HG02938 (cell line): ENCODE measurements around the gene SCN10A.

Experiments used
- ATAC-seq: cut with Tn5 transposase; IDR thresholded peaks from one replicate; pipeline ENCODE4 v1.9.1; 2021; ENCODE audit warnings: mild to moderate bottlenecking, moderate library complexity; ENCODE audit not compliant: unreplicated experiment

Gene SCN10A

DNA sequence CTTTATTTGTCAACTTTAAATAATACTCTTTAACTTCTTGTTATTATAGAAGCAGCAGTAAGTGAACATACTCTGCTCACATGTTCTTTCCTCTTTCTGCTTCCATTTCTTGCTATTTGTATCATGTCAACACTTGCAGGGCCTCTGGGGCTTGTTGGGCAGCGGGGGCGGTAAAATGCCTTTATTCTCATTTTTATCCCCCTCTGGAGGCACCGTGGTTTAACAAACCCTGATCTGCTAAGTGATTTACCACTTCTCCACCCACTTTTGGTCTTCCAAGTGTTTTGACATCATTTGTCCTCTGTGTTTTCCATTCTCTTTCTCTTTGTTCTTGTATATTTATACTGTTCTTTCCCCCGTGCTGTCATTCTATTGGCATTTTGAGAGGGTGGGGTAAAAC is 33.9 kb downstream of the SCN10A start:
- no peak for ATAC-seq

DNA sequence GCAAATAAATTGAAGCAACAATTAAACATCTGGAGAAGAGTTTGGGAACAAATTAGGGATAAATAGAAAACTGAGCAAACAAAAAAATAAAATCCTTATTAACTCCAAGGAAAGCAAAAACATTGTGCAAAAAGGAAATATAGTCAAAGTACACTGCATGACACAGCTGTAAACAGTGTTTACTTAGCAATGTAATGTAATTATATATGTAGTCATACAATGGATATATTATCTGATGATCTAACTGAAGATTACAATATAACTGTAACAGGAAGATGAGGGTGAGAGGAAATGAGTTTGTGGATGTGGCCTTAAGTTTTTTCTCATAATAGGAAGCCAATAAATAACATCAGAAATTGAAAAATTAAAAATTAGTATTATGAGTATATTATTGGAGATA is 42.5 kb downstream of the SCN10A start:
- ATAC-seq: no peak

DNA sequence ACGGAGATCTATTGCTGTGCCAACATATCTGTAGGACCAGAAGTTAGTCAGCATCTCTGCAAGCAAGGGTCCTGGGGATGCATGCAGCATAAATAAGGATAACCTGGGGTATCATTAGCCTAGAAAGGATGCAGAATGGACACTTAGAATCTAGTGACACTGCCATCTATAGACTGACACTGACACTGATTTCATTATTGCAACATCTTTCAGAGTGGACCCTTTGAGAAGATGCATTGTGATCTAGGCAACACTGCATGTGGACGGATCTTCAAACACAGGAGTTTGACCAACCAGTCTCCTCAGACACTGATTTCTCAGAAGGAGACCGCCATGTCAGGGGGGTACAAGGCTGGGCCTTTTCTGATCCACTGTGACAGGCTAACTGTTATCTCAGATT is 52.4 kb downstream of the SCN10A start:
- no peak for ATAC-seq

DNA sequence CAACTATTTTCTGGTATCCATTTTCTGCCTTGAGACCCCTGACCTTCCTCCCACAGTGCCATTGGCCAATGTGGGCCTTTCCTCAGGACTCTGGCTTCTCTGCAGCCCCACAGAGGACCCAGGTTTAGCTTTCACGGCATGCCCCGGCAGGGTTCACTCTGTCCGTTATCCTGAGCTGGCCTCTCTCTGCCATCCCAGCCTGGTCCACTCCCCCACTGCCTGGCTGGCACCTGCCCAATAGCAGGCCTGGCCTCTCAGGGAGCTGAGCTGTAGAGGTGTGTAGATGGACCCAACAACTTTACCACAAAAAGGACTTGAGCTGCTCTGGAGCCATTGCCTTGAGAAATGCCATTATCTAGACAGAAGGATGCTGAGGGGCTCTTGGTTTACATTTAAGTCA is 57.5 kb downstream of the SCN10A start:
- ATAC-seq: no peak

DNA sequence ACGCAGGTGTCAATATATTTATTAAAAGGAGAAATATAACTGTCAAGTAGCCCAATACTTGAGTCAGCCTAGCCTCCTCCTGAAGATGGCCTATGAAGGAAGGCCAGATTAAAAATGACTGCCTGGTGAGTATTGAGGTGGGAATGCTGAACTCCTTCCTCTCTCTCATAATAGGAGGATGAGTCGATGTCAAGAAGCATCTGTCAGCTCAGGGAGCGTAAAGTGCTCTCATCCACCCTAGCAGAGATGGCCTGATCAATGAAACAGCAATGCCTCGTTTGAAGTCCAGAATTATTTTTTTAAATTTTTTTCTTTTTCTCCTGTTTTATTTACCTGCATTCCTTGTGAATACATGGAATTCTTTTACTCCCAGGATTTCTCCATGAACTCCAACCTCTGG is 58.3 kb downstream of the SCN10A start:
- ATAC-seq: no peak

DNA sequence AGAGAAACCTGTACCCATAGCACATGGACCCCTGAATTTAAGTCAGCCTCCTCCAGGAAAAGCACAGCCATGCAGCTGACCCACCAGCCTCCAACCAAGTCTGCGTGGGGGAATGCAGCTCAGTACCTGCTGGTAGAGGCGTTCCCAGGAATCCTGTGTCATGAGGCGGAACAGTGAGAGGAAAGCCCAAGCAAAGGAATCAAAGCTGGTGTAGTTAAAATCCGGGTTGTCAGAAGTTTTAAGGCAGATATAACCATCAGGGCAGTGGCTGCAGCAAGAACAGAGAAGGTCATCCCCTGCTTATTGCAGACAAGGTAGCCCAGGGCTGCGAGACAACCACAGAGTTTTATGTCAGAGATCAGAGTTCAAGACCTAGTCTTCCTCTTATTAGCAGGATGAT is 59.1 kb downstream of the SCN10A start:
- no peak for ATAC-seq

DNA sequence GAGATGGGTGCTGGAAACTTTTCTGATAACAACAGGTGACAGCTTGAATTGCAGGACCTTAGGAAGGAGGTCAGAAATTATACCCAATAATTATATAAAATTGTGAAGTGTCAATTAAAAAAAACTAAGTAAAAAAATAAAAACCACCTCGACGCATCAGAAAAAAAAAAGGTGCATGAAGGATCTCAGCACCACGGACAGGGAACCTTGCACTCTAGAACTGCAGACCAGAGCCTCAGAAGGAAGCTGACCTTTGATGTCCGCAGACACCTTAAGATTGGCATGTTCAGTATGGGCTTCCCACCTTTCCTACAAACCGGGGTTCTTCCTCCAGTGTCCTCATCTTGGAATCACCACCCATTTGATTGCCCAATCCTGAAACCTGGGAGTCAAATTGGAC is 60.9 kb downstream of the SCN10A start:
- no peak for ATAC-seq

DNA sequence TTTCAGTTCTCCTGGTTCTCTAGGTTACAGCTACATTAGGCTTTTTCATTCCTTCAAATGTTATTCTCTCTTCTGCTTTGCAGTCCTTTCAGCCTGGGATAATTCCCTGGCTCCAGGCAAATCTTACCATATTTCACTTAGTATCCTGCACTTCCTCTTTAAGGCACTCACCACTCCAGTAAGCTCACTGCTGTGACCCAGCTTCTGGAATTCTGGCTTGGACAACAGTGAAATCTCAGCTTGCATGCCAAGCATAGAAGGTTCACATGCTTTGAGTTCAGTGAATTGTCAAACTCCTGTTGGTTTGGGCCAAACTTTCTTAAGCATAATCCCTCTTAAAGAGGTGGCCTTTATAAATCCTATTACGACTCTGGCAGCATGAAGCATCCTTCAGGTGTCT is 69.4 kb downstream of the SCN10A start:
- no peak for ATAC-seq

DNA sequence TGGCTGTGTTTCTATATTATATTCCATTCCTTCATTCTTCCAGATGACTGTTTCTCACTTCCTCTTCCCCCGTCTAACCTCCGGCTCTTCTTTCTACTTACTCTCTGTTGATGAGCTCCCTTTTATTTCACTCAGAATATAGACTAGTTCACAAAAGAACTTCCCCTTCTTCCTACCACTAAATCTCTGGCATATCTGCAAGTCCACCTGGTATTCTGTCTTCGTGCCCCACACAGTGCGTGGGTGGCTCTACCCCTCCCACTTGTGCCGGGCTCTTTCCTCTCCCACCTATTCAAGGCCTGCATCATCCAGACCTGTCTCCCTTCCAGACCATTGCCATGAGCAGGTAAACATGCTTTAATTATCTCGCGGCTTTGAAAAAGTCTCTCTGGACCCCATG is 73.0 kb downstream of the SCN10A start:
- no peak for ATAC-seq

DNA sequence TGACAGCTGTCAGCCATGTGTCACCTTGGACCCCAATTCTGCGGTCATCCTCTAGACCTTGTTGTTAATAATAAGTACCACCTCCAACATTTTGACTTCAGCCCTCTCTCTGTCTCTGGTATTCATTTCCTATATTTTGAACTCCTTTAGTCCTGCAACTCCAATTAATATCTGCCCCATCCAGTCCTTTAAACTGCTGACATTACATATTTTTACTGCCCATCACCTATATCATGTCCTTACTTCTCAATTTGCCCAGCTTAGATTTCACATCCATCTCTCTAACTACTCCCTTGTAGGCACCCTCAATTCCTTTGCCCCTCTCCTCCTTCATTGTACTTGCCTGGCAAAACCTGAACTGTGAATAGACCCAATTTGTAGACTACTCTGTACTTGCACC is 73.5 kb downstream of the SCN10A start:
- no peak for ATAC-seq

DNA sequence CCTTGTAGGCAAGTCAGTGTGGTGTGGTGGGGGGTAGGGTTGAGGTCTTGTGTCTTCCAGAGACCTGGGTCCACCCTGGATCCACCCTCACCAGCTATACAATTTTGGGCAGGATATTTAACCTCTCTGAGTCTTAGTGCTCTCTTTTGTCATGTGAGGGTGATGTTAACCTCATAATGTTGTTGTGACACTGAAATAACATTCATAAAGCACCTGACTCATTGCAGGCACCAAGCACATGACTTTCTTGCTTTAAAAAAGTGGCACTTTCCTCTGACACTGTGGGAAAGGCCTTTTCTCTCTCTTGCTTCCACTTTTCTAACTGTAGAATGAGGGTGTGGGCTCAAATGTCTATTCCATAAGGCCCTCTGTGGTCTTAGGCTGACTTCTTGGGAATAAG is 75.5 kb downstream of the SCN10A start:
- no peak for ATAC-seq

DNA sequence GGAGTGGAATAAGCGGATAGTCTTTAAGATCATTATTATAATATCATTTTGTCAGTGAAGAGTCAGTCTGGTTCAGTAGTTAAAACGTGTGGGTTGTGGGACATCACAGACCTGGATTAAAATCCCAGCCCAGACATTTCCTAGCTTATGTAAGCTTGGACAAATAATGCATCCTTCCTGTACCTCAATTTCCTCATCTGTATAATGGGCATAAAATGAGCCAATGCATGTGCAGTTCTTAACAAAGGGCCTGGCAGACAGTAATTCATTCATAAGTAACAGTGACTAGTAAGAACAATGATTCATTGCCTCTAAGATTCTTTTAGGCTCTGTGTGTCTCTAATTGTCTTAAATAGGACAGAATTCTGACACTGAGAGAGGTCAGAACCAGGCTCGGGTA is 76.1 kb downstream of the SCN10A start:
- ATAC-seq: no peak

DNA sequence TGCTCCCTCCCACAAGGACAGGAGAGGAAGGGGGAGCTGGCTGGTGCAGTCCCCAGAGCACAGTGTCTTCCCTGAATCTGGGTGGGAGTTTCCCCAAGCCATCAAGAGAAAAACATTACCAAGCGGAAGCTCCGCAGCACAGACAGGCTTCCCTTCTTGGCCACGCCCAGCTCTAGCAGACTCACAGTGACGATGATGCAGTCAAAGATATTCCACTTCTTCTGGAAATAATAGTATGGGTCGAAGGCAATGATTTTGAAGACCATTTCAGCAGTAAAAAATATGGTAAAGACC is 76.7 kb downstream of the SCN10A start:
- ATAC-seq: no peak

DNA sequence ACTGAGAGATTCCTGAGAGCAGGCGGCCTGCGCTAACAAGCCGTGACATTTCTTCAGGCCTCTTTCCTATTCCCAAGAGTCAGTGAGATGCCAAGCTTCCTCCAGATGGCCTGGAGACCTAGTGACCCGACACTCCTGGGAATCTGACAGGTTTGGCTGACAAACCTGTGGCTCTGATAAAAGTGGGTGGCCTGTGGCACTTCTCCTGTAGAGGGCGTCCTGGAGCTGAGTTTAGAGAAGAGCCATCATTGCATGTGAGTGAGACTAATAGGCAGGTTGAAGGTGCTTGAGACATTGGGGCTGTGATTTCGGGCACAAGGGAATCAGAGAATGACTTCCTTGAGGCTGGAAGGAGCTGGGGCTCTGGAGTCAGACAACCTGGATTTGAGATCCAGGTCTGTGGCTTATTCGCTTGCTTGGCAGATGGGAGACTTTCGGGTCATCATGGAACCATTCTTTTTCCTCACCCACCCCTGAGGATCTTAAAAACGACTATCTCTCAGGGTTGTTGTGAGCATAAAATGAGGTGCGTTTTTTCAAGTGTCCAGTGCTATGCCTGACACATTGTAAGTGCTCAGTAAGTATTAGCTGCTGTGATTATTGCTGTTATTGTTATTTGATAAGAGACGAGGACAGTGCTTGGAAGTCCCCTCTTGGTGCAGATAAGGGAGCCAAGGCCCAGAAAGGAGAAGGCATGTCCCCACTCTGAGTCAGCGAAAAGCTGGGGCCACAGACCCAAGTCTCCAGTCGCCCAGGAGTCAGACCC is 77.2 kb downstream of the SCN10A start:
- no peak for ATAC-seq

DNA sequence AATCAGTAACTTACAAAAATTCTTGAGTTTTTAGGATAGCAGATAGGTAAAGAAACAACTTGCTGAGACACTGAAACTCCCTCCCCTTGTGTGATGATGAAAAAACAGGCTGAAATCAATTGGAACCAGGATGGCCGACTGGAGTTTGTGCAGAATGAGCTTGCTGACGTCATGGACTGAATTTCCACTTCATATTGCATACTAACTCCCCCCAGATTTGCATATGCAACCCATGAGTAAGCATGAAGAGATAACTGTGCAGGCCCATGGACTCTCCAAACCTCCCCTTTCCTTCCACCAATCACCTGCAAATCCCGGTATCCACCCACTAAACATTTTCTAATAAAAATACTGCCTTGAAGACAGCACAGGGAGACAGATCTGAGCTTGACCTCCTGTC is 84.5 kb downstream of the SCN10A start:
- no peak for ATAC-seq

DNA sequence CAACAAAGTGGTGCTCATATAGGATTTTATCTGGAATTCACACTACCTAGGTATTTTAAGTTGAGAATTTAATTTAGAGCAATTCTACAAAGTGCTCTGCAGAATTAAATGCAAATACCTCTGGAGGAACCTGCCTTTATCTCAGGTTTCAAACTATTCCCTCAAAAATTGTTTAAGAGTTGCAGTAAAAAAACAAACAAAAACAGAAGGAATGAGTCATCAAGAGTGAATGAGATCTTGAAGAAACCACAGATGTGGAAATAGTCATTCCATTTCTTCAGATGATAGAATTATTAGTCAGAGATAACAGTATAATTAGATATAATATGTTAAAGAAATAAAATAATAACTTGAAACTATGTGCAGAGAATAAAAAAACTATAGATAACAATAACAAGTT is 85.7 kb downstream of the SCN10A start:
- ATAC-seq: no peak

DNA sequence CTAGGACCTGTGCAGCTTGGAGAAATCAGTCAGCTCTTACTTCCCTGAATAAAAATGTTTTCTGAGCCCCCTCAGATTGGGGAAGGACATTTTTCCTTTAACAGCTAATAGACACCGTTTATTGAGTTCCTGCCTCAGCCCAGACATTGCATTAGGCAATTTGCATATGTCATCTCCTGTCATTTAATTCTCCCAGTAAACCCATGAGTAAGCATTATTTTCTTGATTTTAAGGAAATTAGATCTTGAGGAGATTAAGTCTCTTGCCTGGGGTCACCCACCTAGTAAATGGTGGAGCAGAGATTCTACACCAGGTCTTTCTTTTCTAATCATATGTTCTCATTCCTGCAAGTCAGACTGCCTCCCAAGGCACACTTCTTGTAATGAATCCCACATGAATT is 88.0 kb downstream of the SCN10A start:
- no peak for ATAC-seq

DNA sequence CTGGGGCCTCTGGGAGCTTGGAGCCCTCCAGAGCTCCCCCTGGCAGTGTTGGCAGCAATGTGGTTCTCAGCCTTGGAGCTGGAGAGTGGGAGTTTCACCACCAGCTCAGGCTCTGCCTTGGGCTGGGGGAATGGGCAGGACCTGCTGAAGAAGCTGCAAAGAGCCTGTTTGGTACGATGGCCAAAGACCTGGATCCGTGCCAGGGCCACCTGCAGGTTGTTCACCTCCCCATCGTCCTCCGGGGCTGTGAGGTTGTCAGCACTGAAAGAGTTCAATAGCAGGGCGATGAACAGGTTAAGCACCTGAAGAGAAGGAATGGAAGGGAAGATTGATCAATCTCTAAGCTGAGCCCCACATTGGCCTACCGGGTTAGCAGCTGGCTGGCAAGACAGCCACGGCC is 89.3 kb downstream of the SCN10A start:
- ATAC-seq: no peak

DNA sequence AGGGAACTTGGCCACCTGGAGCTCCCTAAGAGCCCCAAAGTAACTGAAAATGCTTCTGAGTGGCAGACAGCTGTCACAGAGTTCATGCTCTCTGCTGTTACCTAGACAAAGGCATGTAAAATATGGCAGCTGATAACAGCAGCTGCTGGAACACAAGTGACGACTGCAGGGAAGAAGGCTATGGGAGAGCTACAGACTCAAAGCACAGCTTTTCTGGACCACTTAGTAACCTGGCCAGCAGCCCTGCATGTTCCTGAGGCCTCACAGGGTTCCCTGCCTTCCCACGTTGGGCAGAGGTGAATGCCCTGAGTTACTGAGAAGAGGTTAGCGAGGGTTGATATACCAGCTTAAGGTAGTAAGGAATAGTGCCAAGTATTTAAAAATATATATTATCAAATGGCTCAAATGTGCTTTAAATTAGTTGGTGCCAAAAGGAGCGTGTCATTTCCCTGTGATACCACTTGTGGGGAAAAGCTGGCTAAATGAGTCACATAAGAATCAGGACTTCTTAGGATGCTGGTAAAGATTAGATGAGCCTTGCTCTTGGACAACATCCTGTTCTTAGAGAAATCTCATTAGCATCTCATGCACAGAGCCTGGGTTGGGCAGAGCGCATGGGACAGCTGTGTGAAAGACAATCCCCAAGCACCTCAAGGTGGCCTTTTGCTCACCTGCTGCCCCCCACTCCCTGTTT is 90.1 kb downstream of the SCN10A start:
- ATAC-seq: no peak

DNA sequence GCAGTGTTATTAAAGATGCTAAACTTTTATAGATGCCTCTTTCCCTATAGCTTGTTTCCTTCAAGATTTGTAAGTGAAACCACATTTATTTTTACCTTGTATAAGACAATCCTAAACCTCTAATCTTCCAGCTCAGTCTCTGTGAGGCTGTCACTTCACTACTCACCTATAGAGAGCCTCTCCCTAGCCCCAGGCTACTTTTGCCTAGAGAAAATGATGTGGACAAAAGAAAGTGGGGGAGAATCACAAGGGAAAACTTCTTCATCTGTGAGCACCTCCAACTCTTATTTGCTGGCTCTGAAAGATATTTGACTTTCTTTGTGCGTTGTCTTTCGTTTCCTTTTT is 91.7 kb downstream of the SCN10A start:
- no peak for ATAC-seq

DNA sequence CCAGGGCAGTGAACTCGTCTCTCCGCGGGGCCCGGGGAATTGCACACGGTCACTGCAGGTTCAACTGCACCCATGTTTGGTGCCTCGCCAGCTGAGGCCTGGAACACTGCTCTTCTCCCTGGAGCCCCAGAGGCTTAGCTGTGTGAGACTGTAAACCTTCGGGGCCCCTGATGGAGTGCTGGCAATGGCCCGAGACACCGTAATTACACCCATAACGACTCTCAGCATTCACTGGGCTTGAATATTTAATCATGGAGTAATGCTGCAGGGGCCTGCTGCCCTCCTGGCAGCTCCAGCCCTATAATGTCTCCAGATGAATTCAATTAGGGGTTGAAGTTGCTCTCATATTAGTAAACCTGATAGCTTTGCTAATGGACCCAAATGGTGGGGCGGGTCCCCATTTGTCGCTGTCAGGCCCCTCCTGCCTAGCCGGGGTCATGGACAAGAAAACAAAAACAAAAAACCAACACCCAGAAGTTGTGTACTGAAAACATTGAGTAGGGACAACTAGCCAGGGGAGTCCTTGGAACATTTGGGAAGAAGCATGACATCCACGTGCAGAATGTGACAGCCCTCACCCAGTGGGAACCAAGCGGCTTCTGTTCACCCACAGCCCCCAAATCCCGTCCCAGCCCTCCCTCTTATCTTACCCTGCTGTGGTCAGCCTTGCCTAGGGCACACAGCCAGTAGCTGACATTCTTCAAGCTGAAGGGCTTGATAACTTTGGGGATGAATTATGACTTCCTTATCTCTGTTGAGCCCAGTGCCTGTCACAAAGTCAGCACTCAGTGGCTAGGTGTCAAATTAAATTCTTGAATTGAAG is 92.2 kb downstream of the SCN10A start:
- ATAC-seq: no peak
